DOHH2 (cell line): ENCODE results near the gene HDAC4.

Source experiments
- EZH2phosphoT487 ChIP-seq: fragments of 200-600 bp; sonication (generic); IDR thresholded peaks from 2 replicates; pipeline ENCODE4 v1.6.1; 2017; ENCODE audit warnings: borderline replicate concordance, mild to moderate bottlenecking, antibody characterized with exemption, low read length, moderate library complexity, mixed read lengths
- TF ChIP-seq, protein P1 (sequence below): fragments of 200-600 bp; sonication (generic); IDR thresholded peaks from one replicate; pipeline ENCODE4 v1.5.1; 2014; ENCODE audit warnings: antibody characterized with exemption, mild to moderate bottlenecking, low read depth, low read length; ENCODE audit not compliant: poor library complexity, severe bottlenecking

DNA sequence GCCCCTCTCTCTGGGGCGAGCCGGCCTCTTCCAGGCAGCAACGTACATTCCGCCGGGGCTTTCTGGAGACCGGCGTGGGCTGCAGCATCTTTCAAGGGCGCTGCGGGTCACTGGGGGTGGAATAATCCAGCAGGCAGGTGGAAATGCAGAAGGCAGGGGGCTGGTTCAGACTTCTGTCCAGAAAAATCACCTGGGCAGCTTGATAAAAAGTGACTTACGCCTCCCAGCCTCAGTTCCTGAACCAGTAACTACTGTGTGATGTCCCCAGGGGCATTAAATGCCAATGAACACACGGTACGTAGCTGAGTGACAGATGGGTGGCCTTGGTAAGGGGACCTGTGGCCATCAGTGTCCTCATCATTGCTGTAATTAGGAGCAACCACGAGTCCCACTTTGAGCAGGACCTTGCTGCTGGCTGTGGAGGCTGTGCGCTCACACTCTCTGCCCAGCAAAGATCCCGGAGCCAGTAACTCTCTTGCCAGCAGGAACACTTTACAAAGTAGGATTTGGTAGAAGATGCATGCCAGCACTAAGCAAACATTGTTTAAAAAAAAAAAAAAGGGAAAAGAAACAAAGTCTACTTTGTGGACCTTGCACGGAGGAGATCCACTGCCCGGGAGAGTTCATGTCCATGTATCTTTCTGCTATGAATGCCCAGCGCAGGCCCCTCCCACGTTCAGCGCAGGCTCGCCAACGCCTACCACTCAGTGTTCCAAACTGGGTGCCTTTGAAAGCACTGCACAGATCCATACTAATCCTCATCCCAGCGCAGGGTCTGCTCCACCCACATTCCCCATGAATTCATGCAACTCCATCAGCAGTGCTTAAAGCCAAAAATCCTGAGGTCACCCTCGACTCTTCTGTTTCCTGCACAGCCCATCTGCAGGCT, 177.3 kb downstream of the HDAC4 start:
- TF ChIP-seq, protein P1, sequence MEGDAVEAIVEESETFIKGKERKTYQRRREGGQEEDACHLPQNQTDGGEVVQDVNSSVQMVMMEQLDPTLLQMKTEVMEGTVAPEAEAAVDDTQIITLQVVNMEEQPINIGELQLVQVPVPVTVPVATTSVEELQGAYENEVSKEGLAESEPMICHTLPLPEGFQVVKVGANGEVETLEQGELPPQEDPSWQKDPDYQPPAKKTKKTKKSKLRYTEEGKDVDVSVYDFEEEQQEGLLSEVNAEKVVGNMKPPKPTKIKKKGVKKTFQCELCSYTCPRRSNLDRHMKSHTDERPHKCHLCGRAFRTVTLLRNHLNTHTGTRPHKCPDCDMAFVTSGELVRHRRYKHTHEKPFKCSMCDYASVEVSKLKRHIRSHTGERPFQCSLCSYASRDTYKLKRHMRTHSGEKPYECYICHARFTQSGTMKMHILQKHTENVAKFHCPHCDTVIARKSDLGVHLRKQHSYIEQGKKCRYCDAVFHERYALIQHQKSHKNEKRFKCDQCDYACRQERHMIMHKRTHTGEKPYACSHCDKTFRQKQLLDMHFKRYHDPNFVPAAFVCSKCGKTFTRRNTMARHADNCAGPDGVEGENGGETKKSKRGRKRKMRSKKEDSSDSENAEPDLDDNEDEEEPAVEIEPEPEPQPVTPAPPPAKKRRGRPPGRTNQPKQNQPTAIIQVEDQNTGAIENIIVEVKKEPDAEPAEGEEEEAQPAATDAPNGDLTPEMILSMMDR, result no peak
- TF ChIP-seq EZH2phosphoT487, result no peak
